ENCODE data around the gene ZC2HC1C.

DNA sequence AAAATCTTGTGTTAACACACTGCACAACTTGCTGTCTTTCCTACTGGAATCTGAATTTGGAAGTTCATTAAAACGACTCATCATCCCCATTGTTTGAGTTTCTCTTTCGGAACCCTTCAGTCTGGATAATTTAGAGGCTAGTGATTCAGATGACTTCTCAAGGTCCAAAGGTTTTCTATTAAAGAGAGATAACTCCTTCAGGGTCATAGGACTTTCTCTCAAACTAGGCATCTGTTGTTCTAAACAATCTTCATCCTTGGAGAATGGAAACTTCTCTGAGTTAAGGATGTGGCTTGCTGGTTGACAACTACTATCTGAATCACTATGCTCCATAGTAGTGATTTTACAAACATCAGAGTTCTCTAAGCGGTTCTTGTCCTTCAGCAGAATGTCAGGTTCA is 22.5 kb upstream of the ZC2HC1C start:
- TF ChIP-seq CTCF (IDR thresholded peaks at IDR 0.05): no peak
- TF ChIP-seq EP300 (IDR thresholded peaks at IDR 0.05): no peak
- no peak for TF ChIP-seq POLR2A (IDR thresholded peaks at IDR 0.05)
- no peak for TF ChIP-seq POLR2AphosphoS5 (IDR thresholded peaks at IDR 0.05)
